Thyroid gland (tissue), 4 donors: Measurements from ENCODE around the gene TAX1BP1.

Source experiments
- POLR2A ChIP-seq, 2 donors: fragments of 450-650 bp; IDR thresholded peaks; one replicate each; pipeline ENCODE4 v1.6.1; 2017; ENCODE audit warnings: antibody characterized with exemption in 2 of 2, mild to moderate bottlenecking in 2 of 2, moderate library complexity in 1 of 2
- TF ChIP-seq, protein P1 (sequence below), 6 experiments: fragments of 200-600 bp in 3 of 6; fragments of 450-650 bp in 3 of 6; sonication (generic) in 3 of 6; IDR thresholded peaks; one replicate each; pipeline ENCODE4 v1.5.1; 2016 to 2019; ENCODE audit warnings: antibody characterized with exemption in 6 of 6, mild to moderate bottlenecking in 2 of 6, inconsistent platforms in 1 of 6, moderate library complexity in 1 of 6

DNA sequence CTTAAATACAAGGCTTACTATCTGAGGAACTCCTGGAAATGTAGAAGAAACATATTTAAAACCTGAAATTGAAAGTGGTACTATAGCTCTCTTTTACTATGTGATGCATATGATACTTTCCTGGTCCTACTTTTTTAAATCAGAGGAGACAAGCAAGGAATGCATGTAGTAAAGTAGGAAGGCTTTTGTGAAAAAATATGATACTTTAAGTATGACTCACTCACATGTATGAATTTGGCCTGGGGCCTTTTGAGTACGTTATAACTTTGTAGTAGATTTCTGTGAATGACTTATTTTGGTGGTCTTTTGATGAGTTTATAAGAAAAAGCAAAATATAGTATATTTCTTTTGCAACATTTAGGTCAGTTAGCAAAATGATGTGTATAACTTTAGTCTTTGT, 53.8 kb downstream of the TAX1BP1 start:
- TF ChIP-seq, protein P1, sequence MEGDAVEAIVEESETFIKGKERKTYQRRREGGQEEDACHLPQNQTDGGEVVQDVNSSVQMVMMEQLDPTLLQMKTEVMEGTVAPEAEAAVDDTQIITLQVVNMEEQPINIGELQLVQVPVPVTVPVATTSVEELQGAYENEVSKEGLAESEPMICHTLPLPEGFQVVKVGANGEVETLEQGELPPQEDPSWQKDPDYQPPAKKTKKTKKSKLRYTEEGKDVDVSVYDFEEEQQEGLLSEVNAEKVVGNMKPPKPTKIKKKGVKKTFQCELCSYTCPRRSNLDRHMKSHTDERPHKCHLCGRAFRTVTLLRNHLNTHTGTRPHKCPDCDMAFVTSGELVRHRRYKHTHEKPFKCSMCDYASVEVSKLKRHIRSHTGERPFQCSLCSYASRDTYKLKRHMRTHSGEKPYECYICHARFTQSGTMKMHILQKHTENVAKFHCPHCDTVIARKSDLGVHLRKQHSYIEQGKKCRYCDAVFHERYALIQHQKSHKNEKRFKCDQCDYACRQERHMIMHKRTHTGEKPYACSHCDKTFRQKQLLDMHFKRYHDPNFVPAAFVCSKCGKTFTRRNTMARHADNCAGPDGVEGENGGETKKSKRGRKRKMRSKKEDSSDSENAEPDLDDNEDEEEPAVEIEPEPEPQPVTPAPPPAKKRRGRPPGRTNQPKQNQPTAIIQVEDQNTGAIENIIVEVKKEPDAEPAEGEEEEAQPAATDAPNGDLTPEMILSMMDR (IDR thresholded peaks at IDR 0.05): no peak
- no peak for TF ChIP-seq POLR2A (IDR thresholded peaks at IDR 0.05)
